ENCODE measurements around the gene DLGAP3.

The DLGAP3 gene

DNA sequence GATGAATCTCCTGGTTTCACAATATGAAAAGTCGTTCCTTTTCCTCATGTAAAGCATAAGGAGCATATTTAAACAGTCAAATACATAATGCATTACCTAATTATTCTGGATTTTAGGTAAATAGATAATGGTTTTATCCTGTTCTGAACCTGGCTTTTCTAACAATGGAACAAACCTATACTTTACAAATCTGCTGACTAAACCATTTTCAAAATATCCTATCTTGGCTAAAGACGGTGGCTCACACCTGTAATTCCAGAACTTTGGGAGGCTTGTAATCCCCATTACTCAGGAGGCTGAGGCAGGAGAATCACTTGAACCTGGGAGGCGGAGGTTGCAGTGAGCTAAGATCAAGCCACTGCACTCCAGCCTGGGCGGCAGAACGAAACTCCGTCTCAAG is 72.8 kb downstream of the DLGAP3 start:
- no peak overlapping the region for H3K4me3 ChIP-seq (ENCODE audit: low read depth in 1 of 2, low read length in 2 of 2)
- no peak overlapping the region for H2AFZ ChIP-seq (ENCODE audit: low read depth, low read length)
- ATAC-seq (ENCODE audit: insufficient read depth, low read depth) (no peak), DNase-seq (no peak)
- H3K27me3 ChIP-seq (ENCODE audit: insufficient read depth, low read length, poor library complexity) = no peaks in the 10 kb centered on the region
- peaks cover 48% of the 10 kb centered on the region for H3K36me3 ChIP-seq (ENCODE audit: insufficient read depth, low read length)
- TF ChIP-seq EZH2 (IDR thresholded peaks at IDR 0.05; ENCODE audit: borderline replicate concordance, low read depth, low read length, severe bottlenecking) = no peak
- TF ChIP-seq, protein P1, sequence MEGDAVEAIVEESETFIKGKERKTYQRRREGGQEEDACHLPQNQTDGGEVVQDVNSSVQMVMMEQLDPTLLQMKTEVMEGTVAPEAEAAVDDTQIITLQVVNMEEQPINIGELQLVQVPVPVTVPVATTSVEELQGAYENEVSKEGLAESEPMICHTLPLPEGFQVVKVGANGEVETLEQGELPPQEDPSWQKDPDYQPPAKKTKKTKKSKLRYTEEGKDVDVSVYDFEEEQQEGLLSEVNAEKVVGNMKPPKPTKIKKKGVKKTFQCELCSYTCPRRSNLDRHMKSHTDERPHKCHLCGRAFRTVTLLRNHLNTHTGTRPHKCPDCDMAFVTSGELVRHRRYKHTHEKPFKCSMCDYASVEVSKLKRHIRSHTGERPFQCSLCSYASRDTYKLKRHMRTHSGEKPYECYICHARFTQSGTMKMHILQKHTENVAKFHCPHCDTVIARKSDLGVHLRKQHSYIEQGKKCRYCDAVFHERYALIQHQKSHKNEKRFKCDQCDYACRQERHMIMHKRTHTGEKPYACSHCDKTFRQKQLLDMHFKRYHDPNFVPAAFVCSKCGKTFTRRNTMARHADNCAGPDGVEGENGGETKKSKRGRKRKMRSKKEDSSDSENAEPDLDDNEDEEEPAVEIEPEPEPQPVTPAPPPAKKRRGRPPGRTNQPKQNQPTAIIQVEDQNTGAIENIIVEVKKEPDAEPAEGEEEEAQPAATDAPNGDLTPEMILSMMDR (IDR thresholded peaks at IDR 0.05; ENCODE audit: borderline replicate concordance, extremely low read depth, low read length, poor library complexity, severe bottlenecking) = no peak
- H4K20me1 ChIP-seq (ENCODE audit: insufficient read depth, low read length) = peaks cover 21% of the 10 kb centered on the region; the same call in 1 of the 2 replicates
- H3K9ac ChIP-seq (ENCODE audit: low read depth, low read length) = no peak overlapping the region
- H3K27ac ChIP-seq (ENCODE audit: low read length) = no peak overlapping the region
- H3K79me2 ChIP-seq (ENCODE audit: insufficient read depth, low read length) = peaks cover 50% of the 10 kb centered on the region
- H3K4me2 ChIP-seq (ENCODE audit: insufficient read depth, low read length) = no peak overlapping the region
- peaks cover 26% of the 10 kb centered on the region for H3K4me1 ChIP-seq (ENCODE audit: insufficient read depth, low read length)
- H3K9me3 ChIP-seq (ENCODE audit: insufficient read depth, low read length, severe bottlenecking) = no peaks in the 10 kb centered on the region

DNA sequence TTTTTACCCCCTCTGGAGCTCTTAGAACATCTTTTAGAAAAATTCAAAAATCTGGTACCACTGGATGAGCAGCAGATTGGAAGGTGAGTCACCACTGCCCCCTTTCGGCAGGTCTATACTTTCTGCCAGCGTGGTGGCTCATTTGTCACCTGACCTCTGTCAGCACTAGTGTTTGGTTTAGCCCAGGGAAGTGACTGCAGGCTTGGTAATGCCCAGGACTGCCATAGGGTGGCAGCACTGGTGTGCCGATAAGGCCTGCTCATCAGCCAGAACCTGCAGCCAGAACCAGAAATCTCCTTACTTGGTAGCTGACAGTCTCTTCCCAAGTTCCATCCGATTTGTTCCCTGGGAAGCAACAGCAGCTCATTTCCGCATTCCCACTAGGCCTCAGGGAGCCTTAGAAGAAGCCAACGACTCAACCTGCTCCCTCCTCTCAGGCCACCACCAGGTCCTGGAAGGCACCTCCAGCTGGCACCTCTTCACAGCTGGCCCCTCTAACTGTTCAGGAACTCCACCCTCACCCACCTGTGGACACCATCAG is 76.7 kb downstream of the DLGAP3 start:
- TF ChIP-seq, protein P1 (IDR thresholded peaks at IDR 0.05; ENCODE audit: borderline replicate concordance, extremely low read depth, low read length, poor library complexity, severe bottlenecking) = peak; percentile 91
- TF ChIP-seq EZH2 (IDR thresholded peaks at IDR 0.05; ENCODE audit: borderline replicate concordance, low read depth, low read length, severe bottlenecking) = no peak
- peak; percentile 88 for DNase-seq
- Histone ChIP-seq H2AFZ (ENCODE audit: low read depth, low read length) (no peak overlapping the region), H3K79me2 (ENCODE audit: insufficient read depth, low read length) (peaks cover 25% of the 10 kb centered on the region), H3K27ac (ENCODE audit: low read length) (no peak overlapping the region), H3K4me2 (ENCODE audit: insufficient read depth, low read length) (no peak overlapping the region), H4K20me1 (ENCODE audit: insufficient read depth, low read length) (peaks cover 44% of the 10 kb centered on the region), H3K4me1 (ENCODE audit: insufficient read depth, low read length) (peaks cover 6% of the 10 kb centered on the region), H3K36me3 (ENCODE audit: insufficient read depth, low read length) (peaks cover 72% of the 10 kb centered on the region), H3K4me3 (ENCODE audit: low read depth in 1 of 2, low read length in 2 of 2) (no peak overlapping the region), H3K27me3 (ENCODE audit: insufficient read depth, low read length, poor library complexity) (no peaks in the 10 kb centered on the region), H3K9ac (ENCODE audit: low read depth, low read length) (no peak overlapping the region), H3K9me3 (ENCODE audit: insufficient read depth, low read length, severe bottlenecking) (no peaks in the 10 kb centered on the region)
- peak; percentile 99 for ATAC-seq (ENCODE audit: insufficient read depth, low read depth)

DNA sequence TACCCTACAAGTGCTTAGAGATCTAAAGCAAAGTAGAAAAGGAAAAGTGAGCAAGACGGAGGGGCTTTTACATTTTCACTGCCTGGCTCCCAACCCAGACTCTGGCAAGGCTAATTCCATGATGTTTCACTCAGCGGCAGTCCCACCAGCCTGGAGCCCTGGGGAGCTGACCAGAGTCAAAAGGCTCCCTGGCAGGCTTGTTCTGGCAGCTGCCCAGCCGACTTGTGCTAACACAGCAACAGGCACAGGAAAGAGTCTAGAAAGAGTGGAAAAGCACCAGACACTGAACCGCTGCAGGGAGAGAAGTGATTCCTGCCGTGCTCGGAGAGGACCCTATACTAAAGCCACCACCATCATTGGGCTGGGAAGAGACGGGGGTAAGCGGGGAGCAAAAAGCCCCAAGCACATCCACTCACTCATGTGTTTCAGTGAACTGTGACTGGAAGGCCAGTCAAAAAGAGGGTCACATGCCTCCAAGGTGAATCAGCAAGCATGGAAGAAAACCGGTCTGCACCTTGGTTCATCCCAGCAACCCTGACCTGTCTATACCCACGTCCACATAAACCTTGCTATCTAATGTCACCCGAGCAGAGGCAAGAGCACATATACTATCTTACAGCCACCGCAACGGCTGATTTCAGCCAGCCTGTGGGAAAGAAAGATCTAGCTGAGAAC is 77.9 kb downstream of the DLGAP3 start:
- Histone ChIP-seq H3K36me3 (ENCODE audit: insufficient read depth, low read length) (peaks cover 70% of the 10 kb centered on the region), H3K4me3 (ENCODE audit: low read depth in 1 of 2, low read length in 2 of 2) (no peak overlapping the region), H3K9ac (ENCODE audit: low read depth, low read length) (no peak overlapping the region), H3K79me2 (ENCODE audit: insufficient read depth, low read length) (peaks cover 14% of the 10 kb centered on the region; the same call in 1 of the 2 replicates), H3K27me3 (ENCODE audit: insufficient read depth, low read length, poor library complexity) (no peaks in the 10 kb centered on the region), H3K4me1 (ENCODE audit: insufficient read depth, low read length) (no peaks in the 10 kb centered on the region), H3K27ac (ENCODE audit: low read length) (no peak overlapping the region), H4K20me1 (ENCODE audit: insufficient read depth, low read length) (peaks cover 48% of the 10 kb centered on the region), H3K4me2 (ENCODE audit: insufficient read depth, low read length) (no peak overlapping the region), H3K9me3 (ENCODE audit: insufficient read depth, low read length, severe bottlenecking) (no peaks in the 10 kb centered on the region), H2AFZ (ENCODE audit: low read depth, low read length) (no peak overlapping the region)
- DNase-seq (no peak), ATAC-seq (ENCODE audit: insufficient read depth, low read depth) (no peak)
- TF ChIP-seq EZH2 (IDR thresholded peaks at IDR 0.05; ENCODE audit: borderline replicate concordance, low read depth, low read length, severe bottlenecking) = no peak
- TF ChIP-seq, protein P1 (IDR thresholded peaks at IDR 0.05; ENCODE audit: borderline replicate concordance, extremely low read depth, low read length, poor library complexity, severe bottlenecking) = no peak
